ENCODE measurements around the gene DGKQ. TPM values are rescaled to one million over a fixed set of nuclear protein-coding genes. Genes with fewer than 3 reads are reported as not detected.

DGKQ gene
- total RNA-seq, 1 donor from 2014 or later: 14.8 TPM

GRCh38 chr4:912548-913279 lies 60.7 kb downstream of the DGKQ start:
- no peak overlapping the region for H3K4me3 ChIP-seq (ENCODE audit: low read depth, low read length)
- H3K27me3 ChIP-seq (ENCODE audit: control insufficient read depth, insufficient read depth, low read length): no peaks in the 10 kb centered on the region
- TF ChIP-seq CTCF (IDR thresholded peaks at IDR 0.05; ENCODE audit: insufficient read depth, low read length, poor library complexity, severe bottlenecking): no peak
- peaks cover 2% of the 10 kb centered on the region for H3K36me3 ChIP-seq (ENCODE audit: control insufficient read depth, insufficient read depth, low read length)
- no peak for DNase-seq (ENCODE audit: low read depth)

- peaks cover 2% of the 10 kb centered on the region for H3K36me3 ChIP-seq (ENCODE audit: control insufficient read depth, insufficient read depth, low read length)
- DNase-seq (ENCODE audit: low read depth): no peak
- H3K4me3 ChIP-seq (ENCODE audit: low read depth, low read length): no peak overlapping the region
- H3K27me3 ChIP-seq (ENCODE audit: control insufficient read depth, insufficient read depth, low read length): no peaks in the 10 kb centered on the region
- TF ChIP-seq CTCF (IDR thresholded peaks at IDR 0.05; ENCODE audit: insufficient read depth, low read length, poor library complexity, severe bottlenecking): no peak
Measured at GRCh38 chr4:911871-912490, 61.4 kb downstream of the DGKQ start.

GRCh38 chr4:911221-911751 lies 62.1 kb downstream of the DGKQ start:
- no peak for DNase-seq (ENCODE audit: low read depth)
- peaks cover 2% of the 10 kb centered on the region for H3K36me3 ChIP-seq (ENCODE audit: control insufficient read depth, insufficient read depth, low read length)
- TF ChIP-seq CTCF (IDR thresholded peaks at IDR 0.05; ENCODE audit: insufficient read depth, low read length, poor library complexity, severe bottlenecking): no peak
- H3K27me3 ChIP-seq (ENCODE audit: control insufficient read depth, insufficient read depth, low read length): no peaks in the 10 kb centered on the region
- no peak overlapping the region for H3K4me3 ChIP-seq (ENCODE audit: low read depth, low read length)

GRCh38 chr4:910366-911091 lies 62.8 kb downstream of the DGKQ start:
- no peak for TF ChIP-seq CTCF (IDR thresholded peaks at IDR 0.05; ENCODE audit: insufficient read depth, low read length, poor library complexity, severe bottlenecking)
- DNase-seq (ENCODE audit: low read depth): no peak
- no peak overlapping the region for H3K4me3 ChIP-seq (ENCODE audit: low read depth, low read length)
- H3K27me3 ChIP-seq (ENCODE audit: control insufficient read depth, insufficient read depth, low read length): no peaks in the 10 kb centered on the region
- peaks cover 2% of the 10 kb centered on the region for H3K36me3 ChIP-seq (ENCODE audit: control insufficient read depth, insufficient read depth, low read length)

- TF ChIP-seq CTCF (IDR thresholded peaks at IDR 0.05; ENCODE audit: insufficient read depth, low read length, poor library complexity, severe bottlenecking): no peak
- Histone ChIP-seq H3K36me3 (ENCODE audit: control insufficient read depth, insufficient read depth, low read length) (peaks cover 2% of the 10 kb centered on the region), H3K27me3 (ENCODE audit: control insufficient read depth, insufficient read depth, low read length) (no peaks in the 10 kb centered on the region), H3K4me3 (ENCODE audit: low read depth, low read length) (no peak overlapping the region)
- DNase-seq (ENCODE audit: low read depth): no peak
Measured at GRCh38 chr4:909821-910220, 63.5 kb downstream of the DGKQ start.

Data from kidney epithelial cell (primary cell).